ENCODE results near the gene KIF6.

KIF6 gene

DNA sequence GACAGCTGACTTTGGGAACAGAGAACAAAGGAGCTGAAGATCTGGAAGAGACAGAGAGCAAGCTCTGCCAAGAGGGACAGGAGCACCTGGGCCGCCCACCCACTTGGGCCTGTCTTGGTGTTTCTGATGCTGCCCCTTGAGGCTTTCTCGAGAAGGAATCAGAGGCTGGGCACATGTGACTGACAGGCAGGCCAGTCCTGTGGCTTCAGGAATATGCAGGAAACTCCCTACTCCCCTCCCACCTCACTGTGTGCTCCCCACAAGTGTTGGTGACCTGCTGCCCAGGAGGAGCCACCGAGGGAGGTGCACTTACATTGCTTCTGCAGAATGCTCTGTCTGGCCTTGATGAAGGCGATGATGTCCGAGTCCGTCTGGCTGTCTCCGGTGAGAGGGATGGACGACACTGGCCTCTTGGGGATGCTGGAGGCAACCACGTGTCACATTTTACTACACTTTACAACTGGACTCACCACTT lies 381.8 kb downstream of the KIF6 start:
- DNase-seq (ENCODE audit: low read depth) = no peak

DNA sequence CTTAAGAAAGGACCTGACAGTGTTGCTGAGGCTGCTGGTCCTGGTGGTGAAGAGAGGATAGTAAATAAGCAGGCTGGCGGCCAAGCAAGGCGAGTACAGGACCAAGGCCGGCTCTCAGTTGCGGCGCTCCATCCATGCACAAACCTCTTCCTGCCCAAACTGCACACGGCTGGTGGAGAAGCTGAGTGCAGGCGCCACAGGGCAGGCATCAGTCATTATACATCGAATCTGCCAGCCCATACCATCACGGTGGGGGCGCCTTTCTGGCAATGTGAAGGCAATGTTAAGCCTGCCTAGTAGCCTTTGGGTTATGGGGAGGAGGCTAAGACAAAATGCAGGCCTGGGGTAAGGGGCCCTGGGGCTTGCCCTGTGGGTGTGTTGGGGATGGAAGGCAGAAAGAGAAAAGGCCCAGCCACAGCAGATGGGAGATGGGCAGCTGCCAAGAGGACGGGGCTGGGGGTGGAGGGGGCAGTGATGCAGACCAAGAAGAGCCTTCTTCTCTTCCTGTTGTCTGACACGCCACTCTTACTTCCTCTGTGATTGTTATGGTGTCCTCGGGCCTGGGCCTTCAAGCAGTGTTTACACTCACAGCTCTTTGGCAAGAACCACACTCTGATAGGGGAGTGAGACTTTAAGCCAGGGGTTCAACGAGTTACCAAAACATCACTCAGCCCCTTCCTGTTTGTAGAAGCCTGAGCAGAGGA lies 382.4 kb downstream of the KIF6 start:
- DNase-seq (ENCODE audit: low read depth) = no peak

DNA sequence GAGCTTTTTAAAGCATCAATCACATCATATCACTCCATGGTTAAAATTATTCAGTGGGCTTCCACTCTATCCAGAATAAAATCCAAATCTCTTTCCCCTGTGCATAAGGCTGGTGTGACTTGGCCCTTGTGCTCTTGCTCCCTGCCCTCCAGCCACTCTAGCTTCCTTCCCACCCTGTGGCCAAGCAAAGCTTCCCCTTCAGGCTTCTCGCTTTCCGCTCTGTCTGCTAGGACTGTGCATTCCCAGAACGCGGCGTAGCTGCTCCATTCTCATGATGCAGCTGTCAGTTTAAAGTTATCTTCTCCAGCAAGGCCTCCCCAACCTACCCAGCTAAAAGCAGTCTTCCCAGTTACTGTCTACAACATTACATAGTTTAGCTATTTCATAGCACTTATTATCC lies 383.3 kb downstream of the KIF6 start:
- DNase-seq (ENCODE audit: low read depth) = no peak

DNA sequence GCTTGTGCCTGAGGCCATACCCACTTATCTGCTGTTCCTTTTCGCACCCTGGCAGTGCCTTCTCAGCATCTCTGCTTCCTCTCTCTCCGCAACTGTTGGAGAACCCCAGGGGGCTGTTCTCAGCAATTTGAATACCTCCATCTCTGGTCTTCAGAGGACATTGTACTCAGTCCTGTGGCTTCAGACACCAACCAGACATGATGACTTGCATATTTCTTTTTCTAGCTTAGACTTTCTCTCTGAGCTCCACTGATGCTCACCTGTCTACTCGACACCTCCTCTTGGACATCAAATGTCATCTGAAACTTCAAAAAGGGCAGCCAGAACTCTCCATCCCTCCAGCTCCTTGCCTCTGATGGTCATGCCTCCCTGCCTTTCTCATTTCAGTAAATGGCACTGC lies 383.9 kb downstream of the KIF6 start:
- DNase-seq (ENCODE audit: low read depth) = no peak

DNA sequence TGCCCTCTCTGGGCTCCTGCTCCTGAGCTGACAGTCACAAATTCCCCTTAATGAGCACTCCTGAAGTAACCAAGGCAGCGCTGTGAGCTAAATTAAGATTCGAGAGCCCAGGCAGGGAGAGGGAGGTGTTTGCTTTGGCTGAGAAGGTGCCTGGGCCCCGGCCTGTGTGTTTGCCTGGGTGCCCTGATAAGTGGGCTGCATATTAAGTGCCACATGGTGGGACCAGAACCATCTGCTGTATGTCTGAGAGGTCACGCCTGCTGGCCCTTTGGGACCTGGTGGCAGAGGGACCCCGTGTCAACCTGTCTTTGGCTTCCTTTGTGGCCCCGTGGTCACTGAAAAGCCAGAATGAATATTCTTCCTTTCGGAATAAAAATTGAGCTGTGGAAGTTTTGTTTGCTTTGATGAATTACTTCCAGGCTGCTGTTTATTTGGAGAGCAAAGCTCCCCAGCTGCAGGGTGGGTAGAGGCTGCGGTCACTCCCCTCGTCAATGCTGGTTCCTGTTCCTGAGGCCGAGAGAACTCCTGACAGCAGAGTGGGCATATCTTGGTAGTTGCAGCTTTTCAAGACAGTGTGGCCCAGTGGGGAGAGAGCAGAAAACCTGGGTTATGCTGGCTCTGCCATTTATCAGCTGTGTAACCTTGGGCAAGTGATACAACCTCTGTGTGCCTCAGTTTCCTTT lies 385.2 kb downstream of the KIF6 start:
- no peak for DNase-seq (ENCODE audit: low read depth)

DNA sequence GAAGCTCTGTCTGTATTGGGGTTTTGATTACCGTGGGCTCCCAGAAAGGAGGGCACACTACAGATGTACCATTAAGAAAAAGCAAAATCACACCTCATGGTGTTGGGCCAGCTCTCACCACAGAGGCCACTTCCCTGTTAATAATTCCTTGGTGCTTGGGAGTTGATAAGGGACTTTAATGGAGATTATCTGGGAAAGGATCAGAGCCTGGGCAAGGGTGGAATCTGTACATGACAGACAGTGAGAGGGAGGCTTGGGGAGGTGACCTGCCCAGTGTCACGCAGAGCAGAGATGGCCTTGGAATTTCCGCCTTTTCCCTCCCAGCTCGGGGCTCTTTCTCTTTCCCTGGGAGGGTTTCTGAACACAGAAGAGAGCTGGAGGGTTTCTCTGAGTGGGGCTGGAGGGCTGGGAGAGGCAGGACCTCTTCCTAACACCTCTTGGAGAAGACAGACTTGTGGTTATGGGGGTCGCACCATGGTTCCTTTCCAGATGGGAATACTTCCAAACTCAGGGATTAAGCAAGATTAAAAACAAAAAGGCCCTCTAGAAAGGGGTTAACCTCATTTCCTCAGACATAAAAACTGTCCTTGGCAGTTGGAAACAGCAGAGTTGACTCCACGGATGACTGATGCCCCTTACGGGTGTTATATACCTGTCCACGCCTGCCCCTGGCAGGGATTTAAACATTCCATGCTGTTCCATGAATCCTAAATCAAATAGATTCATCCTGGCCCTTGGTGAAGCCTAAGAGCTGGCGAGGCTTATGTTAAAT lies 385.9 kb downstream of the KIF6 start:
- DNase-seq (ENCODE audit: low read depth) = no peak

DNA sequence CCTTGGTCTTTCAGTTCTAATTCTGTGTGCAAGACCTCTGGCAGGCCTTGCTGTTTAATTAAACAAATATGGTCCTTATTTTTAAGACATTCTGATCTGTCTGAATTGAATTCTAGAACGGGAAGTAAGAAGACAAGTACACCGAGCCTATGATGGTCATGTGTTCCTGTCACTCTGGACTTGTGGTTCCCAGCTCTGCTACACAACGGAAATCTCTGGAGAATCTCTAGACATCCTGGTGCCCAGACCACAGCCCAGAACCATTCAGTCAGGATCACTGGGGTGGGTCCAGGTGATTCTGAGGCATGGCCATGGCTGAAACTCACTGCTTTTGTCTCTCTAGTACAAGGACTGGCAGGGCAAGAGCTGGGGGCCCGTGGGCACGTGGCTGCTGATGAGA lies 386.8 kb downstream of the KIF6 start:
- DNase-seq (ENCODE audit: low read depth) = no peak

DNA sequence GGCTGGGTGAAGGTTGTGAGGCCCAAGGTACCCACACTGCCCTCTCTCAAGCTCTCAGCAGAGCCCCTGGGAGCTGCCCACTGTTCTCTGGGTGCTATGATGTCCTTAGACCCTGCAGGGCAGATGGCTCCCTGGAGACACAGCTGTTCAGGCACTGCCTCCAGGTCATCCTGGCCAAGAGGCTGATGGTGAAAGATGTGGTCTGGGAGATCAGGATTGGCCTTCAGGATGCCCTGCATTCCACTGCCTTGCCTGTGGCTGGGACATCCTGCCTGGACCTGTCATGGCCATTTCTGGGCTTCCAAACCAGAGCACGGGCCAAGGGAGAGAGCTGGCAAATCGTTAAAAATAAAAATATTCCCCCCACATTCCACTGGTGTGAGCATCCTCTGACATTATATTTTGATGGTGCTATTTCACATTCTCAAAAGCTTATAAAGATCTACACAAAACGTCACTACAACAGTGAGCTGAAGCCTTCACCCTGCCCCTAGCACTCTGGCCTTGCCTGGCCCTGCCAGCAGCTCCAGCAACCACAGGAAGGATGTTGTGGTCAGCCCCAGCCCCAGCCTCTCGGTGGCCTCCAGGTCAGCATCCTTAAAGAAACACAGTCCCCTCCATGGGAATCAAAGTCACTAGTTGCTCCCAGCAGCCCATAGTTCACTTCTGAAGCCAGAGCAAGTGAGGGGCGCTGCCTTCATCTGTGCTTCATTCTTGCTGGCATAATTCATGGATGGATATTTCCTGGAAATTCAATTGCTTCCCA lies 389.2 kb downstream of the KIF6 start:
- DNase-seq (ENCODE audit: low read depth) = no peak

DNA sequence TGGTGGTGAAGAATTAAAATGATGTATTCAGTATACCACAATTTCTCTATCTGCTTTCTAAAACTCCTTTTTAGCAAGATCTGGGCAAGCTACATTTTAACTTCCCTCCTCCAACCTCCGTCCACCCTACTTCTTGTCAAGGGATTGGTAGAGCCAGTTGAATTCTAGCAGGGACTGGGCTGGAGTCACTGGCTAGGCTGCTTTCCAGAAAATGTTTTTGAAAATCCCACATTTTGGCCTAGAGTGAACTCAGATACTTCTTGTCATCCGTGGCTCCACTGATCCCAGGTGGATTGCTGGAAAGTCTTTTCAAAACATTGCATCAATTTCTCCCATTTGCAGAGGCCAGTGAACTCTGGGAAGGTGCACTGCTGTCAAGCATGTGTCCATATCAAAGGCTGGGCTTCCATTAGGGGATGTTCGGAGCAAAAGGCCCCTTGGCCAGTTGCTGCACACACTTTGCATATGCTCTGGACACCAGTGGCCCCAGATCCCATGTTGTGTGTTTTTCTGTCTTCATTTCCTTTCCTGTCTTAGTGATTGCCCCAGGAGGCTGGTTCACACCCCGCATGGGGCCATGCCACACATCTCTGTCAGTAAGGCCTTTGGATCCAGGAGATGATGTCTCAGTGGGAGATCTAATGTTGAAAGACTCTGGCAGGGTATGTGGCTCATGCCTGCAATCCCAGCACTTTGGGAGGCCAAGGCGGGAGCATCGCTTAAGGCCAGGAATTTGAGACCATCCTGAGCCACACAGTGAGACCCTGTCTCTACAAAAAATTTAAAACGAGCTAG lies 391.4 kb downstream of the KIF6 start:
- DNase-seq (ENCODE audit: low read depth) = no peak

DNA sequence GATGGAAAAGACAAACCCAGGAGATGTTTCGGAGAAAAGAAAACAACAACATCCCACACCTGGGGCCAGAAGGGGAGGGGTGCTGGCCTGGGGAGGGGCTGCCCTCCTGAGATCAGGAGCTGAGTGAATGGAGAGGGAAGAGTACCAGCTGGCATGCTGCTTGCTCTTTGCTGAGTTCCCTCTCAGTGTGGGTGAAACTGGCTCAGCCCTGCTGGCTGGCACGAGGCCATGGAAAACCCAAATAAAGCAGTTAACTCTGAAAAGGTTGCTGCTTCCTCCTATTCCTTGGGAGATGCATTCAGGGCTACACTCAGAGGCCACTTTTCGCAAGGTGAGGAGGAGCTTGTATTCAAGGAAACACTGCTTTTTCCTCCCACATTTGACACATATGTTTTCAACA lies 394.7 kb downstream of the KIF6 start:
- DNase-seq (ENCODE audit: low read depth) = no peak

DNA sequence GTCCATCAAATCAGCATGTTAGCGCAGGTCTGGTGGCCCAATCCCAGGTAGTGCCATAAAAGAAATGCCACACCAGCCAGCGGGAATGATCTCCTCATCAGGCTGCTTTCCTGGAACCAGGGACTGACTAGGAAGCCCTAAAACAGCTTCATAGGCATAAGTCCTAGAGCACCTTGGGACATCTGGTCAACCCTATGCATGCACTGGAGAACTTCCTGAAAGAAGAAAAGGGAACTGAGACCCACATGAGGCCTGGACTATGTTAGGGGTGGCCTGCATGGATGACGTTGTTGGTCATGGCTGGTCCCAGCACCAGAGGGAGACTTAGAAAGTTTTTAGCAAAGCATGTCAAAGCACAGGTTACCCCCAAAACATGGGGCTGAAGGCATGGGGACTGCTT lies 395.2 kb downstream of the KIF6 start:
- no peak for DNase-seq (ENCODE audit: low read depth)

DNA sequence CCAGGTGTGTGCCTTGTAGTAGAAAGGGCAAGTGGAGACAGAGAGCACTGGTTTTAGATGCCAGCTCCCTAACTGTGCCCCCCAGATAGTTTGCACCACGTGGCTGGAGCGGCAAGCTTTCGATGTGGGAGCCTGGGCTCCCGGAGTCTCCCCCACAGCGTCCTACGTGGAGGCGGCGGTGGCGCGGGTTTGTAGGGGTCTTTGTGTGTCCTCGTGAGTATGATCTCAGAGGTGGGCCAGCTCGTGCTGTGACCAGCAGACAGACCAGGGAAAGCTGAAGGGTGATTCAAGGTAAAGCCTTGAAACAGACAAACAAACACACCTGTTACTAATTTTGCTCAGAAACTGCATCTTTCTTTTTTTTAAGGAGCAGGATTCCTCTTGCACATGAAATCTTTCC lies 397.1 kb downstream of the KIF6 start:
- no peak for DNase-seq (ENCODE audit: low read depth)

DNA sequence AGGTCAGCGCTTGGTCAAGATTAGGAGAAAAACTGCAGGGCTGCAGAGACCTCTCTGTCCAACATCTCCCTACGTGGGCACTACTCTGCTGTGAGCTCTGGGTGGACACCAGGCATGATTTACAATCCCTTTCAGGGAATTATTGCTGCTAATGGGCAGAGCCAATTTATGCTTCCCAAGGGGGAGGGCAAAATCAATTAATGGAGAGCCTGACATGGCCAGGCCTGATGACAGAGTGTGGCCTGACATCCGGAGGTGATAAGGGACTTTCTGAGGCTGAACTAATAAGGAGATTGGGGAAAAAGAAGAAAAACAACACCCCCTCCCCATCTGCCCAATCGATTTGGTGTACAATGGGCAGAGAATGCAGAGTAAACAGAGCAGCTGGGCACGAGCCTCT lies 397.7 kb downstream of the KIF6 start:
- no peak for DNase-seq (ENCODE audit: low read depth)

DNA sequence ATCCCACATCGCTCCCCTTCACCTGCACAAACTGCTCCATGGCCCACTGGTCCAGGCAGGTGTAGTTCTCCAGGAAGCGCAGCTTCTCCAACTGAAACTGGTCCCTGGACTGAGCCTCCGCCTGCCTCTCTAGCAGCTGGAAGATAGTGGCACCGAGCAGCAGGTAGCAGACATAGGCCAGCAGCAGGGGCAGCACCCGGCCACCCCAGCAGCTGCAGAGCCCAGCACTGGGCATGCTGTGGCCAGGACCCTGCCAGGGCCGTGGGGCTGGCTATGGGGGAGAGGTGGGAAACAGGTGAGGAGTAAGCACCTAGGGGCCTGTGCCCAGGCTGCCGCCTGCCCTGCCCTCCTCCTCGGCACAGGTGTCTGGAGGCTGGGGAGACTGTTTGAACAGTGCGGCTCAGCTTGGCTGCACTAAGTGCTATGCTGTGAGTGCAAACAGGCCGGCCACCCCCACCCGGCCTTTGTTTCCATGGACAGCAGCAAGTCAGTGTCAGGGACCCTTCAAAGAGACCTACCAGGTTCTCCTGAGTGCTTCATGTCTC lies 402.8 kb downstream of the KIF6 start, which contains the start of gene KCNK16:
TSS of gene KCNK16 (minus strand) at position 397 of the 545 bp plus-strand sequence. CDS start at position 235, 162 bp downstream.
- no peak for DNase-seq (ENCODE audit: low read depth)

DNA sequence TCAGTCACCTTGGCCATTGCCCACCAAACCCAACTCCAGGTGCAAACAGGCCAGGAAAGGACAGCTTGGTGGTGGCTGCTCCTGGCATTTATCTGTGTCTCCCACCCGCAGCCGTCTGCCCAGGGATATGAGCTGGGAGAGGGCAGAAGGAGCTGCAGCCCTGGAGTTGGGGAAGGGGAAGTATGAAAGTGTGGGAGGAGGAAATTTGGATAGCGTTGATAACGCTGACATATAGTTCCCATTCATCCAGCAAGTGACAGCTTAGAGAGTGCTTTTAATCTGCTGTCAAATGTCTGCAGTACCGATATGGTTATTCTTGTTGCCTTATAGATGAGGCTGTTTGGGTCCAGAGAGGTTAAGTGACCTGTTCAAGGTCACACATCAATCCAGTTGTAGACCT lies 403.4 kb downstream of the KIF6 start:
- no peak for DNase-seq (ENCODE audit: low read depth)

DNA sequence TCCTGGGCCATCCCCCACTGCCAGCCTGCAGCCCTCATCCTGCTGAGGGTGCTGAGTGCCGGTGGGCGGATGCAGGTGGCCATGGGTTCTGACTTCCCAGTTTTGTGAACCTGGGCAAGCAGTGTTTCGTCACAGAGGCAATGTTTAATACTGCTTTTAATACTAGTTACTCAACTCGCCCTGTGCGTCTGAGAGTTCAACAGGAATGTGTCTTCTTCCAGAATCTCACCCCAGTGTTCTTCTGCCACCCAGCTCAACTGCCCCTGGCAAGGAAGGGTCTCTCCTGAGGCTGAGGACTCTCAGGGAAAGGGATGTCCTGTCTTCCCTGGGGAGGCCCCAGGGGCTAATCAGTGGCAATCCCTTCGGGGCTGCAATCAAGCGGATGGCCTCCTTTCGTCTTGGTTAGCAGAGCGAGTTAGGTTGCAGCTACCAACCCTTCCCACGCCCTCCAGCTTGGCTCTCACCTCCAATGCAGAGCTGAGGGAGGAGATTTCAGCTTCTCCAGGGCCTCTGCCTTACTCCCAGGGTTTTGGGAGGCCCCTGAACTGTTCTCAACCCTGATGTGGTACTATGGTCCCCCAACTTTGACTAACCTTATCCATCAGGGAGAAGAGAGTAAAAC lies 404.7 kb downstream of the KIF6 start:
- DNase-seq (ENCODE audit: low read depth) = no peak

DNA sequence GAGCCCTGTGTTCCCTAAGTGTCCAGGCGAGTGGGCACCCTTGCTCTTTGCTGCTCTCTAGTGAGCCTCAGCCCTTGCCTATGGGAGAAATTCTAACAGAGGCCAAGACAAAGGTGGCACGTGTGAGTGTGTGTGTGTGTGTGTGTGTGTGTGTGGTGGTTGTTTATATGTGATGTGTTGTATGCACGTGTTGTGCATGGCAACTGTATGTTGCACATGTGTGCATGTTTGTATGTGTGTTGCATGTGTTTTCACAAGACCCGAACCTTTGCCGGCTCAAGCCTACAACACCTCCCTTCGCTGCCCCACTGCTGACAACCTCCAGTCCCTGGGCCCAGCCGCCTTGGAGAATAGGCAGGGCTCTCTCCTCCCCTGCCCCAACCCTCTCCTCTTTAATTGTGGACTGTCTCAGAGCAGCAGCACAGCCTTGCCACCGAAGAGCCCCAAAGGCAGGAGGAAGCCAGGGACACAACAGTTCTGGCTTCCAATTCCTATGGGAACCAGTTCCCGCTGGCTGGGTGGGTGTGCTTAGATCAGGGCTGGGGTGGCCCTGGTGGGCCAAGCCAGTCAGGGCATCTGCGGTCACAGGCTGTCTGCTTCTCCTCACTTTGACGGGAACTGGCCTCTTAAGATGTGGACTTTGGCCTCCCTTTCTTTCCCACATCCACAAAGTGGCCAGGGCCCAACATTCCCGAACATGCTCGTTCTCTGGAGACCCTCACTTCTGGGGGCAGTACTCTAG lies 405.4 kb downstream of the KIF6 start:
- no peak for DNase-seq (ENCODE audit: low read depth)

DNA sequence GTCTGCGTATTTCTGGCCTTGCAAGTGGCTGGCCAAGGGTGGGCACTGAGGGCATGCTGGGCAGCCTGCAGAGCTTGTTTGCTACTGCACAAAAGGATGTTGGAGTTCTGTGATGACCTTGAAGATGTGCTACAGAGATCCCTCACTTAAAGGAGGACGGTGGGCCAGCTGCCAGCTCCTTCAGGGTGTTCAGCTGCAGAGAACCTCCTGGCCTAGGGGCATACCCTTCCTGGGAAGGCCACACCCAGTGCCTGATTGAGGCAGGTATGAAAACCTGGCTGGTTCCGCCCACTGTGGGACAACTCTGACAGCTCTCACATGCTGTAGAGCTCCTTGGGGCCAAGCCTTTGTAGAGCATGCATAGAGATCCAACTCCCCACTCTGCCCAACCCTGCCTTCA lies 408.0 kb downstream of the KIF6 start:
- DNase-seq (ENCODE audit: low read depth) = no peak

DNA sequence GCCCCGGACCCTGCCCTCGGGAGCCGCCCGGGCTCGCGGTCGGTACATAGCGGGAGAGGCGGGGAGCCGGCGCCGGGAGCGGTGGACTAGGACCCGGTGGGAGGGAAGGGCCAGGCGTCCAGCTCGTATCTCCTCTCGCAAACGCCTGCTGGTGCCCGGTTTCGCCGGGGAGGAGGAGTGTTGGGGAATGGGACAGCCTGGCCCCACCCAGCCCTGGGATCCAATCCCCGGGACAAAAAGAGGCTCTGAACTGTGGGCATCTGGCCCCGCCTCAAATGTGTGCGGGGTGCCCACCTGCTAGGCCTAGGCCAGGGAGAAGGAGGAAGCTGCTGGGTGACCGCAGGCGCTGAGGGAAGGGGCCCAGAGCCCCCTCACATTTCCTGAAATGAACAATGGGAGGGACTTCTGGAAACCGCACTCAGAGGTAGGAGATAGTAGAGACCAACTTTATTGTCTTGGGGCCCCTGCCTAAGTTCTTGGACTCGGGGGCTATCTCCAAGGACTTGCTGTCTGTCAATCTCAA lies 410.9 kb downstream of the KIF6 start, which contains the start of gene KCNK17:
TSS of gene KCNK17 (minus strand) at position 147 of the 523 bp plus-strand sequence. CDS start at position 48, 99 bp downstream.
- DNase-seq (ENCODE audit: low read depth) = no peak
